Measurements from ENCODE around the gene CERS1. TPM values are rescaled to one million over a fixed set of nuclear protein-coding genes. Genes with fewer than 3 reads are reported as not detected.

CERS1 gene
- total RNA-seq, 3 donors from 2014 or later: 0.17 to 1.3 (median 0.39) TPM

- TF ChIP-seq CTCF (IDR thresholded peaks at IDR 0.05): no peak
- no peak for DNase-seq
- no peak for ATAC-seq
- Histone ChIP-seq H3K9me3 (no peaks in the 10 kb centered on the region), H3K4me1 (ENCODE audit: low read depth) (no peaks in the 10 kb centered on the region), H3K4me3 (no peak overlapping the region), H3K36me3 (ENCODE audit: low read depth) (peaks cover 1% of the 10 kb centered on the region)
- intact Hi-C loops (cut with DNase I, micrococcal nuclease): no loop called here
Observed at GRCh38 chr19:18901491-18901890, 5.5 kb upstream of the CERS1 start.

- Histone ChIP-seq H3K9me3 (no peaks in the 10 kb centered on the region), H3K36me3 (ENCODE audit: low read depth) (no peaks in the 10 kb centered on the region), H3K4me3 (no peak overlapping the region), H3K4me1 (ENCODE audit: low read depth) (no peaks in the 10 kb centered on the region)
- DNase-seq (no peak), ATAC-seq (no peak)
- TF ChIP-seq CTCF (IDR thresholded peaks at IDR 0.05): no peak
- intact Hi-C loops (cut with DNase I, micrococcal nuclease): no loop called here
Observed at GRCh38 chr19:18900700-18901481, 4.9 kb upstream of the CERS1 start.

GRCh38 chr19:18899624-18900560 lies 3.9 kb upstream of the CERS1 start:
- ATAC-seq (no peak), DNase-seq (no peak)
- no peak overlapping the region for H3K4me3 ChIP-seq
- TF ChIP-seq CTCF (IDR thresholded peaks at IDR 0.05): no peak
- H3K9me3 ChIP-seq: no peaks in the 10 kb centered on the region
- intact Hi-C loops (cut with DNase I, micrococcal nuclease): no loop called here
- H3K36me3 ChIP-seq (ENCODE audit: low read depth): no peaks in the 10 kb centered on the region
- peaks cover 4% of the 10 kb centered on the region for H3K4me1 ChIP-seq (ENCODE audit: low read depth)

- DNase-seq: no peak
- intact Hi-C loops (cut with DNase I, micrococcal nuclease): no loop called here
- no peaks in the 10 kb centered on the region for H3K36me3 ChIP-seq (ENCODE audit: low read depth)
- no peak for ATAC-seq
- no peak for TF ChIP-seq CTCF (IDR thresholded peaks at IDR 0.05)
- no peaks in the 10 kb centered on the region for H3K9me3 ChIP-seq
- no peak overlapping the region for H3K4me3 ChIP-seq
- peaks cover 4% of the 10 kb centered on the region for H3K4me1 ChIP-seq (ENCODE audit: low read depth)
Observed at GRCh38 chr19:18898607-18899408, 2.9 kb upstream of the CERS1 start.

GRCh38 chr19:18898081-18898606 lies 2.2 kb upstream of the CERS1 start:
- ATAC-seq (no peak), DNase-seq (no peak)
- Histone ChIP-seq H3K4me3 (no peak overlapping the region), H3K4me1 (ENCODE audit: low read depth) (peaks cover 4% of the 10 kb centered on the region), H3K9me3 (no peaks in the 10 kb centered on the region), H3K36me3 (ENCODE audit: low read depth) (no peaks in the 10 kb centered on the region)
- TF ChIP-seq CTCF (IDR thresholded peaks at IDR 0.05): no peak
- intact Hi-C loops (cut with DNase I, micrococcal nuclease): no loop called here
